HG03039 (cell line): ENCODE measurements around the gene BTN1A1.

Experiments used
- ATAC-seq: cut with Tn5 transposase; IDR thresholded peaks from one replicate; pipeline ENCODE4 v1.9.1; 2021; ENCODE audit warnings: mild to moderate bottlenecking, moderate library complexity; ENCODE audit not compliant: unreplicated experiment

Gene BTN1A1

DNA sequence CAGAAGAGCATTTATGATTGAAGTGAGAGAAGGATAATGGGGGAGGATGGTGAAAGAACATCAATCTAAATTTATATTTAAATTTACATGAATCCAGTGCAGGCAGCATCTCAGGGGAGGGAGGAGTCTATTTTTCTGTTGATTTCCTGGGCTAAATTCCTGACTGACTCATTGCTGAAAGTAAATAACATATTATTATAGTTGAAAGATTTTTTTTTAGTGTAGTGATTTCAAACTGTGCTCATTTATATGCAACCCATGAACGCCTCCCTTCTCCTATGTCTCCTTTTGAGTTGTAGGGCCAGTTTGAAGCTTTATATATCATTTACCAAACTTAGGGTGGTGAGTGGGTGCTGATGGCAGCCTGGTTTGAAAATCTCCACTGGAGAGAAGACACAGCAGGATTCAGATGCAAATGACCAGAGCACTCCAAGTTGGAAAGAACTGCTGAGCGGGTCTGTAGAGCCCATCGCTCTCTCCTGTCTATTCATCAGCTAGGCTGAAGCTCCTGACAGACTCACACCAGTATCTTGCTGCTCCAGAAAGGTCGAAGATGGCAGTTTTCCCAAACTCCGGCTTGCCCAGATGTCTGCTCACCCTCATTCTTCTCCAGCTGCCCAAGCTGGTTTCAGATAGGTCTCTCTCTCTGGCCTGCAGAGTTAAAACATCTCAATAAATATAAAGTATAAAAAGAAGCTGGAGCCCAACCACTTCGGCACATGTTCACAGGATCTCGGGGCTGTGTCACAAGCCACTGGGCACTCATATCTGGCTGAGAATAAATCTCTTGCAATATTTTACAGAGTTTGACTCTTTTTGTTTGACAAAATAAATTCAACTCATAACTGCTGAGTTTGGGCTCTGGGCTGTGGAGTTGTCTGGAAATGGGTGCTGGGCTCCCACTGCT, 24.0 kb upstream of the BTN1A1 start:
- no peak for ATAC-seq

- no peak for ATAC-seq
Observed at GRCh38 chr6:26476896-26477295, 23.2 kb upstream of the BTN1A1 start.

GRCh38 chr6:26477426-26477825, 22.7 kb upstream of the BTN1A1 start:
- ATAC-seq, result no peak

DNA sequence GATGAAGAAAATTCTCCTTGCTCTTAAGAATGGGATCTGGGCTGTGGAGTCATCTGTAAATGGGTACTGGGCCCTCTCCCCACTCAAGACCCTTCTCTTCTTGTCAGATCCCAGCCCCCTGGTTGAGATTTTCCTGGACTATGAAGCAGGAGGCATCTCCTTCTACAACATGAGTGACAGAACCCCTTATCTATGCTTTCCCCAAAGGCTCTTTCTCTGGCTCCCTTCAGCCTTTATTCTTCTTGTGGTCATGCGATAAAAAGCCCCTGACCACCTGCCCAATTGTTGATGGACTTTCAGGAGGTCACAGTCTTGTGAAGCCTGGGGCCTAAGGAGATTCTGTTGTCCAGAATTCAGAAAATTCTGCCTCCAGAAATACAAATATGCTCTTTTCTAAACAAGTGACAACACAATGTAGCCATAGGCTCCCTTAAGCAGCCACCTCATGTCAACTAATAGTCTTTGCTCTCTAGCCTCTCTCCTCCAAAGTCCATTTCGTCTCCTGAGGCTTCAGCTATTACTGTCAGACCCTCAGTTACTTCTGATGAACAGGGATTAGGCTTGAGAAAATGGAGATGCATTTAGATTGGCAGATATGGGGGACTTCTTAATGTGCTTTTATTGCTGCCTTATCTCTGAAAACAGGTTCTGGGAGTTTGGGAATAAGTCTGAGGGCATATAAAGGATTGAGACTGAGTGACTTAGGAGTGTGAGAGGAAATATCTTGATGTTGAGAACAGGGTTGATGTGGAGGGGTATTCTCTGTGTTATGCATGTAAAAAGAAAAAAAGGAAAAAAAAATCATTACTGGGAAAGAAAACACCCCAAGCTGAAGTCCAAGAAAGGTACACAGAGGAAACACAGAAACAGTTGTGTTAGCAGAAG, 21.8 kb upstream of the BTN1A1 start:
- ATAC-seq, result no peak

DNA sequence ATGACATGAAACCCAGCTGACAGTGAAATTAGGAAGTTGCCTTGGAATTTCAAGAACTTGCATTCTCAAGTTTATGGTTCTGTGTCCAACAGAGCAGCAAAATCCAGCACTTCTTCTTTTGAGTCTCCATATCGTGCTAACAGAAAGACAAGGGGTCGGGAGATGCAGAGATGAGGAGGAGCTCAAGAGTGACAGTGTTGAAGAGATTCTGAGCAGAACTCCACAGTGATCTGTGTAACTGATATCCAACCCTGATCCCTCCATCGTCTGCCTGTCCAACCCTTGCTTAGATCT, 21.2 kb upstream of the BTN1A1 start:
- no peak for ATAC-seq

- ATAC-seq, result no peak
Observed at GRCh38 chr6:26482338-26482737, 17.8 kb upstream of the BTN1A1 start.

DNA sequence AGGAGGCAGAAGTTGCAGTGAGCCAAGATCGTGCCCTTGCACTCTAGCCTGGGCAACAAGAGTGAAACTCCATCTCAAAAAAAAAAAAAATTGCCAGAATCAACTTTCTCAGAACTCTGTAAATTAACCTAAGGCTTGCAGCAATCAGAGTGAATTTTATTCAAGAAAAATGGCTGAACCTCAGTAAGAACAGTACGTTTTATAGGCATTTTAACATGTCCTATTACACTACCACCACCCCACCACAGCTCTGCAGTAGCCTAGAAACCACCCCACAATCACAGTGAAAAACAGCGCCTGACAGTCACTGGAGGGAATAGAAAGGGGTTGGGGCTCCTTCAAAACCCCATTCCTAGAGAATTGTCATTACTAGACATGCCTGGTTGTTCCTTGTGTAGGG, 16.4 kb upstream of the BTN1A1 start:
- ATAC-seq, result no peak

DNA sequence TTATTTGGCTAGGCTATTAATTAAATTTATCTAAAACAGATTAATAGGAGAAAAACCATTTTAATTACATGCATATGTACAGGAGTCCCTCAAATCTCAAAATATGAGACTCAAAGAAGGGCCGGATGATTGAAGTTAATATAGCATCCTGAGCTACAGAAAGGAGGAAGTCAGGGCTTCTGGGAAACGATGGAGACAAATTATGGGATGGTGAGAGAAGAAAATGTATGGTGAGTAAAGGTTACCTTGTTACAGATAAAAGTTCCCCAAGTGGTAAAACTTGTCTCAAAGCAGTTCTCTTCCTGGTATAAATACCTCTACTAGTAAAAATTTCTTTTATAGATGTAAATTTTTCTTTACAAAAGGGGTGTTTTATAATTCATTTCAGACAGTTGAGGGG, 15.9 kb upstream of the BTN1A1 start:
- no peak for ATAC-seq

DNA sequence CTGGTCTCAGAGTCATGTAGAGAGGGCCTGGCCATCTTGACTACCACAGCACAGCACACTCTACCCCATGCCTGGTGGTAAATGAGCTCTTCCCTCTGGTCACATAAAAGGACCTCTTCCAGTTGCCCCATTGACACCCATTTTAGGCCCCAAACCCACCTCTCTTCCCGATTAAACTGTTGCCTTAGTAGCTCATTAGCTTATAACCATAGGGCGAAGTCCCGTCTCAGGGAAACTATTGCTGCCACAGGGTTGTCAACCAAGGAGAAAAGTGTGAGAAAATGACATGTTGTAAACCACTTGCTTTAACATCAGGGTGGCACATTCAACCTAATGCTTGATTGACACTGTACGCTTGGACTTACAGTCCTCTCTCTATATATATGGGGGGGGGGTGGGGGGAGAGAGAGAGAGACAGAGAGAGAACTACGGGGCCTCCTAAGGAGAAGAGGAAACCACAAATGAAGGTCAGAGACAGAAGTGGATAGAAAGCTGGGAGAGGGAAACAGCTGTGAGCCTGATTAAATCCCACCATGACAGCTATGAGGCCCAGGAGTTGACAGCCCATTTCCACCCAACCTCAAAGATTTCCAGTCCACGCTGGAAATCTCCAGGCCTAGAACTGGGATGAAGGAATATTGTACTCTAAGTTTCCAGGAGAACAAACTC, 14.9 kb upstream of the BTN1A1 start:
- ATAC-seq, result no peak

DNA sequence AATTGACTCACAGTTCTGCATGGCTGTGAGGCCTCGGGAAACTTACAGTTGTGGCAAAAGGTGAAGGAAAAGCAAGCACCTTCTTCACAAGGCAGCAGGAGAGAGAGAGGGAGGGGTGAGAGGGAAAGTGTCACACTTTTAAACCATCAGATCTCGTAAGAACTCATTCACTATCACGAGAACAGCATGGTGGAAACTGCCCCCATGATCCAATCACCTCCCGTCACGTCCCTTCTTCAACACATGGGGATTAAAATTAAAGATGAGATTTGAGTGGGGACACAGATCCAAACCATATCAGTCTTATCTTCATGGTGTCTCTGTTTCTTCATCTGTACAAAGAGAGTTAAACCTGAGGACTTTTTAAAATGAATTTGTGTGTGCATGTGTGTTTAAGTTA, 13.7 kb upstream of the BTN1A1 start:
- ATAC-seq, result no peak

DNA sequence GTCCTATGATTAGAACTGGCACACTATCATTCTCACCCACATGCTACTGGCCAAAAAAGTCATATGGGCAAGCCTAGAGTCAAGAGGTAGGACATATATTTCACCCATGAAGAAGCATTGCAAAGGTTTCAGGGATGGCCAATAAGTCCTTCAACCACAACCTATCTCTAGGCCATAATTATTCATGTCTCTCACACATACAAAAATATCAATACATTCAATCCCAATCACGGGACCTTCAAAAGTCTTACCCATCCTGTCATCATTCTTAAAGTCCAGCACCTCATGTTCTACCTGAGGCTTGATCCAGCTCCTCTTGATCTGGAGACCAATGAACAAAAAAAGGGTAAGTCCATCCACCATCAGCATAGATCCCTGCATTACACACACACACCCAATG, 12.6 kb upstream of the BTN1A1 start:
- no peak for ATAC-seq

- no peak for ATAC-seq
Observed at GRCh38 chr6:26489996-26490964, 9.8 kb upstream of the BTN1A1 start.

GRCh38 chr6:26491604-26492003, 8.5 kb upstream of the BTN1A1 start:
- ATAC-seq, result no peak

- ATAC-seq, result no peak
Observed at GRCh38 chr6:26493258-26493657, 6.8 kb upstream of the BTN1A1 start.

DNA sequence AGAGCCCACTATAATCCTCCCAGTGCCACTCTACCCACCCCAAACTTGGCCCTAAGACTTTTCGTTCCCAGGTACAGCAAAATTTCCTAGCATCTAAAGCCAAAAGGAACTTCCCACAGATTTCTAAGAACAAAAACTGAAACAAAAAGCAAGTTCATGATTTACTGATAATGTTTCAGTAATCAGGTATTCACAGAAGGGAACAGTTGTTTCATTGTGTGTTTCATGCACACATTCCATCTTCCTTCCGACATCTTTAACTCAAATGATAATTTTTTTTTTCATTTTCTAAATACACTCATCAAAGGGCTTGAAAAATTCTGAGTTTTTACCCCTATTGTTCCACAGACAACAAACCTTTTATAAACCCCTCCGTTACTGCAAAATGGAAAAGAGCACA, 6.0 kb upstream of the BTN1A1 start:
- ATAC-seq, result no peak

GRCh38 chr6:26495281-26495680, 4.8 kb upstream of the BTN1A1 start:
- no peak for ATAC-seq

- ATAC-seq, result no peak
Observed at GRCh38 chr6:26497610-26498009, 2.5 kb upstream of the BTN1A1 start.

- ATAC-seq, result no peak
Observed at GRCh38 chr6:26501482-26501986, 1.4 kb downstream of the BTN1A1 start.

GRCh38 chr6:26502165-26502564, 2.1 kb downstream of the BTN1A1 start:
- ATAC-seq, result no peak

- no peak for ATAC-seq
Observed at GRCh38 chr6:26502626-26503025, 2.5 kb downstream of the BTN1A1 start.
